DOHH2 (cell line): ENCODE measurements around the gene AFDN.

Experiments
- H3F3A ChIP-seq: fragments of 200-600 bp; sonication (generic), shearing (Covaris generic); 2 replicates; pipeline ENCODE4 v1.6.0; 2016; ENCODE audit warnings: antibody characterized with exemption, mild to moderate bottlenecking; ENCODE audit not compliant: control insufficient read depth, insufficient read depth
- H3K27ac ChIP-seq: fragments of 200-600 bp; sonication (generic); 2 replicates; pipeline ENCODE4 v1.5.1; 2014; ENCODE audit warnings: low read depth, mild to moderate bottlenecking, low read length, moderate library complexity
- H3K27me3 ChIP-seq: fragments of 200-600 bp; sonication (generic); 2 replicates; pipeline ENCODE4 v1.6.1; 2014; ENCODE audit warnings: mild to moderate bottlenecking, low read length, mixed read lengths; ENCODE audit not compliant: control insufficient read depth
- H3K36me3 ChIP-seq: fragments of 200-600 bp; sonication (generic); 2 replicates; pipeline ENCODE4 v1.6.1; 2014; ENCODE audit warnings: mild to moderate bottlenecking, low read length, moderate library complexity, mixed read lengths; ENCODE audit not compliant: control insufficient read depth
- H3K4me1 ChIP-seq: fragments of 200-600 bp; sonication (generic); 2 replicates; pipeline ENCODE4 v1.6.1; 2014; ENCODE audit warnings: mild to moderate bottlenecking, low read length, mixed read lengths; ENCODE audit not compliant: control insufficient read depth
- H3K4me2 ChIP-seq: fragments of 200-600 bp; sonication (generic); 2 replicates; pipeline ENCODE4 v1.6.0; 2014; ENCODE audit warnings: mild to moderate bottlenecking, low read length, moderate library complexity
- H3K4me3 ChIP-seq: fragments of 200-600 bp; sonication (generic); 2 replicates; pipeline ENCODE4 v1.5.1; 2014; ENCODE audit warnings: mild to moderate bottlenecking, low read length, mixed read lengths
- H3K79me2 ChIP-seq: fragments of 200-600 bp; sonication (generic); 2 replicates; pipeline ENCODE4 v1.6.1; 2014; ENCODE audit warnings: mild to moderate bottlenecking, low read length, mixed read lengths; ENCODE audit not compliant: control insufficient read depth
- H3K9me2 ChIP-seq: fragments of 200-600 bp; sonication (generic); replicated peaks from 2 replicates; pipeline ENCODE4 v1.6.1; 2014; ENCODE audit warnings: mild to moderate bottlenecking, low read length, mixed read lengths; ENCODE audit not compliant: control insufficient read depth
- H3K9me3 ChIP-seq: fragments of 200-600 bp; sonication (generic); 2 replicates; pipeline ENCODE4 v1.6.1; 2014; ENCODE audit warnings: antibody characterized with exemption, low read length, mixed read lengths; ENCODE audit not compliant: control insufficient read depth, insufficient read depth
- H4K20me1 ChIP-seq: fragments of 200-600 bp; sonication (generic); 2 replicates; pipeline ENCODE4 v1.6.0; 2014; ENCODE audit warnings: low read depth, mild to moderate bottlenecking, antibody characterized with exemption, low read length, moderate library complexity; ENCODE audit not compliant: control insufficient read depth, insufficient read depth
- CTCF ChIP-seq: fragments of 200-600 bp; sonication (generic); IDR thresholded peaks from one replicate; pipeline ENCODE4 v1.5.1; 2014; ENCODE audit warnings: antibody characterized with exemption, mild to moderate bottlenecking, low read depth, low read length; ENCODE audit not compliant: poor library complexity, severe bottlenecking
- EZH2phosphoT487 ChIP-seq: fragments of 200-600 bp; sonication (generic); IDR thresholded peaks from 2 replicates; pipeline ENCODE4 v1.6.1; 2017; ENCODE audit warnings: borderline replicate concordance, mild to moderate bottlenecking, antibody characterized with exemption, low read length, moderate library complexity, mixed read lengths

AFDN gene

GRCh38 chr6:167824591-167825331 is 1.9 kb upstream of the AFDN start:
- no peak overlapping the region for H3K27ac ChIP-seq
- H3K9me2 ChIP-seq = no peaks in the 10 kb centered on the region
- peaks cover 9% of the 10 kb centered on the region for H4K20me1 ChIP-seq
- no peak overlapping the region for H3K4me3 ChIP-seq
- H3K4me2 ChIP-seq = no peak overlapping the region
- no peaks in the 10 kb centered on the region for H3K9me3 ChIP-seq
- no peaks in the 10 kb centered on the region for H3K36me3 ChIP-seq
- H3F3A ChIP-seq = peaks cover 10% of the 10 kb centered on the region; the same call in 1 of the 2 replicates
- TF ChIP-seq EZH2phosphoT487 (no peak), CTCF (no peak)
- peaks cover 28% of the 10 kb centered on the region for H3K27me3 ChIP-seq
- peaks cover 21% of the 10 kb centered on the region for H3K4me1 ChIP-seq
- peaks cover 22% of the 10 kb centered on the region for H3K79me2 ChIP-seq

- Histone ChIP-seq H3K36me3 (no peaks in the 10 kb centered on the region), H4K20me1 (peaks cover 9% of the 10 kb centered on the region), H3K9me2 (no peaks in the 10 kb centered on the region), H3K4me1 (peaks cover 21% of the 10 kb centered on the region), H3F3A (peaks cover 10% of the 10 kb centered on the region; the same call in 1 of the 2 replicates), H3K27me3 (peaks cover 27% of the 10 kb centered on the region), H3K79me2 (peaks cover 30% of the 10 kb centered on the region), H3K4me3 (peak overlapping the region; percentile 91), H3K27ac (no peak overlapping the region), H3K4me2 (peak overlapping the region; percentile 95), H3K9me3 (no peaks in the 10 kb centered on the region)
- no peak for TF ChIP-seq EZH2phosphoT487
- TF ChIP-seq CTCF = no peak
These were observed 1.1 kb upstream of the AFDN start for GRCh38 chr6:167825332-167826229.

GRCh38 chr6:167826230-167826895 is 348 bp upstream of the AFDN start:
- H3F3A ChIP-seq = peaks cover 10% of the 10 kb centered on the region; the same call in 1 of the 2 replicates
- H3K4me2 ChIP-seq = peak overlapping the region; percentile 95
- H4K20me1 ChIP-seq = peaks cover 9% of the 10 kb centered on the region
- peaks cover 21% of the 10 kb centered on the region for H3K4me1 ChIP-seq
- peak; percentile 37 for TF ChIP-seq CTCF
- no peak for TF ChIP-seq EZH2phosphoT487
- no peak overlapping the region for H3K27ac ChIP-seq
- H3K9me3 ChIP-seq = no peaks in the 10 kb centered on the region
- H3K4me3 ChIP-seq = peak overlapping the region; percentile 91
- H3K36me3 ChIP-seq = no peaks in the 10 kb centered on the region
- no peaks in the 10 kb centered on the region for H3K9me2 ChIP-seq
- peaks cover 23% of the 10 kb centered on the region for H3K27me3 ChIP-seq
- peaks cover 38% of the 10 kb centered on the region for H3K79me2 ChIP-seq
